IMR-90 (cell line): ENCODE data around the gene CXCR6.

Source experiments
- CEBPB ChIP-seq: IDR thresholded peaks from 2 replicates; pipeline ENCODE4 v1.6.1; 2012; ENCODE audit warnings: low read depth, low read length, improper control_type of control experiment
- CTCF ChIP-seq: conservative IDR thresholded peaks from 2 replicates; pipeline ENCODE4 v1.5.1; 2012; ENCODE audit warnings: mild to moderate bottlenecking, low read depth, low read length, improper control_type of control experiment
- ELK1 ChIP-seq: fragments of 150-350 bp; IDR thresholded peaks from 2 replicates; pipeline ENCODE4 v1.6.1; 2016; ENCODE audit warnings: low read depth, mild to moderate bottlenecking, low read length, moderate library complexity, borderline replicate concordance
- FOS ChIP-seq: fragments of 150-350 bp; IDR thresholded peaks from 2 replicates; pipeline ENCODE4 v1.6.1; 2016; ENCODE audit warnings: low read depth, low read length
- MAFK ChIP-seq: IDR thresholded peaks from 2 replicates; pipeline ENCODE4 v1.6.1; 2012; ENCODE audit warnings: low read depth, low read length, improper control_type of control experiment
- MAZ ChIP-seq: IDR thresholded peaks from 2 replicates; pipeline ENCODE4 v1.6.1; 2012; ENCODE audit warnings: low read depth, mild to moderate bottlenecking, low read length, improper control_type of control experiment, moderate library complexity, borderline replicate concordance
- MXI1 ChIP-seq: IDR thresholded peaks from 2 replicates; pipeline ENCODE4 v1.6.1; 2012; ENCODE audit warnings: low read depth, mild to moderate bottlenecking, low read length, moderate library complexity, borderline replicate concordance
- NFE2L2 ChIP-seq: fragments of 150-350 bp; IDR thresholded peaks from 2 replicates; pipeline ENCODE4 v1.6.1; 2016; ENCODE audit warnings: low read depth, mild to moderate bottlenecking, low read length
- POLR2A ChIP-seq: IDR thresholded peaks from 2 replicates; pipeline ENCODE4 v1.6.1; 2012; ENCODE audit warnings: mild to moderate bottlenecking, low read depth, low read length
- RAD21 ChIP-seq: IDR thresholded peaks from 2 replicates; pipeline ENCODE4 v1.6.1; 2012; ENCODE audit warnings: low read length, improper control_type of control experiment
- RCOR1 ChIP-seq: IDR thresholded peaks from 2 replicates; pipeline ENCODE4 v1.6.1; 2012; ENCODE audit warnings: mild to moderate bottlenecking, low read length, improper control_type of control experiment; ENCODE audit not compliant: insufficient replicate concordance
- RFX5 ChIP-seq: IDR thresholded peaks from 2 replicates; pipeline ENCODE4 v1.8.0; 2012; ENCODE audit warnings: low read depth, mild to moderate bottlenecking, low read length, moderate library complexity
- SMC3 ChIP-seq: fragments of 150-350 bp; IDR thresholded peaks from 2 replicates; pipeline ENCODE4 v1.6.1; 2016; ENCODE audit warnings: low read depth, mild to moderate bottlenecking, antibody characterized with exemption, low read length, moderate library complexity
- USF2 ChIP-seq: fragments of 150-350 bp; IDR thresholded peaks from 2 replicates; pipeline ENCODE4 v1.6.1; 2017; ENCODE audit warnings: mild to moderate bottlenecking, antibody characterized with exemption, low read length, low read depth

- TF ChIP-seq CTCF (no peak), POLR2A (no peak), ELK1 (no peak), RFX5 (no peak), MAFK (no peak), MXI1 (no peak), RAD21 (no peak), CEBPB (no peak), SMC3 (no peak), USF2 (no peak), MAZ (no peak), FOS (no peak), RCOR1 (no peak), NFE2L2 (peak; percentile 46; the same call in 1 of the 2 replicates)
These were observed 3.6 kb downstream of the CXCR6 start for GRCh38 chr3:45946875-45947274.
